ENCODE measurements around the gene MGAT5B. TPM values are rescaled to one million over a fixed set of nuclear protein-coding genes. Genes with fewer than 3 reads are reported as not detected.

MGAT5B gene
- total and polyA plus RNA-seq, 8 donors: 0.10 to 1.7 (median 0.32) TPM; not detected in 4

DNA sequence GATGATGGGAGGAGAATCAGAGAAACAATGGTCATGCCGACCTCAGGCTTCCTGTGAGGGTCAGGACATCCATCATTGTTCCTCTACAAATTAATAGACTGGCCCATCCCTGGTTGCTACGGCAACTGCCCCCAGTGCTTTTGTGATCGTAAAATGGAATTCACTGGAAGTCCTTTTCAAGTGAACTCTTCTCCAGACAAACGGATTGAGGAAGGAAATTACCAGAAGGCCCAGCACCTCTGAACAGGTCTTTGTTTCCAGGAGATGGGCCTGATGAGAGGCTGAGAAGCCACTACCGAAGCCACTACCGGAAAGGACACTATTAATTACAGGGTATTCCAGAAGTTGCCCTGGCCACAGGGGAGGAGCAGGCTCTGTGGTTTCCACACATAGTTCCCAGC lies 126.0 kb downstream of the MGAT5B start:
- Histone ChIP-seq H3K9me3 (no peaks in the 10 kb centered on the region), H3K4me1 (no peaks in the 10 kb centered on the region), H3K27me3 (peaks cover 0 to 37% (median 16%) of the 10 kb centered on the region in 3 donors), H3K36me3 (no peaks in the 10 kb centered on the region), H3K27ac (no peak overlapping the region), H3K4me3 (no peak overlapping the region)
- TF ChIP-seq POLR2A (IDR thresholded peaks at IDR 0.05) (no peak), EP300 (IDR thresholded peaks at IDR 0.05) (no peak), POLR2AphosphoS5 (IDR thresholded peaks at IDR 0.05) (no peak)
- TF ChIP-seq, protein P1, sequence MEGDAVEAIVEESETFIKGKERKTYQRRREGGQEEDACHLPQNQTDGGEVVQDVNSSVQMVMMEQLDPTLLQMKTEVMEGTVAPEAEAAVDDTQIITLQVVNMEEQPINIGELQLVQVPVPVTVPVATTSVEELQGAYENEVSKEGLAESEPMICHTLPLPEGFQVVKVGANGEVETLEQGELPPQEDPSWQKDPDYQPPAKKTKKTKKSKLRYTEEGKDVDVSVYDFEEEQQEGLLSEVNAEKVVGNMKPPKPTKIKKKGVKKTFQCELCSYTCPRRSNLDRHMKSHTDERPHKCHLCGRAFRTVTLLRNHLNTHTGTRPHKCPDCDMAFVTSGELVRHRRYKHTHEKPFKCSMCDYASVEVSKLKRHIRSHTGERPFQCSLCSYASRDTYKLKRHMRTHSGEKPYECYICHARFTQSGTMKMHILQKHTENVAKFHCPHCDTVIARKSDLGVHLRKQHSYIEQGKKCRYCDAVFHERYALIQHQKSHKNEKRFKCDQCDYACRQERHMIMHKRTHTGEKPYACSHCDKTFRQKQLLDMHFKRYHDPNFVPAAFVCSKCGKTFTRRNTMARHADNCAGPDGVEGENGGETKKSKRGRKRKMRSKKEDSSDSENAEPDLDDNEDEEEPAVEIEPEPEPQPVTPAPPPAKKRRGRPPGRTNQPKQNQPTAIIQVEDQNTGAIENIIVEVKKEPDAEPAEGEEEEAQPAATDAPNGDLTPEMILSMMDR (IDR thresholded peaks at IDR 0.05): no peak
- 41 to 57% (median 49%) methylated on average over 6 of the region's 6 CpGs for WGBS, 5 donors
- intact Hi-C loops (cut with DNase I; ENCODE audit: low total_unique reads): no loop called here
- DNase-seq: no peak

DNA sequence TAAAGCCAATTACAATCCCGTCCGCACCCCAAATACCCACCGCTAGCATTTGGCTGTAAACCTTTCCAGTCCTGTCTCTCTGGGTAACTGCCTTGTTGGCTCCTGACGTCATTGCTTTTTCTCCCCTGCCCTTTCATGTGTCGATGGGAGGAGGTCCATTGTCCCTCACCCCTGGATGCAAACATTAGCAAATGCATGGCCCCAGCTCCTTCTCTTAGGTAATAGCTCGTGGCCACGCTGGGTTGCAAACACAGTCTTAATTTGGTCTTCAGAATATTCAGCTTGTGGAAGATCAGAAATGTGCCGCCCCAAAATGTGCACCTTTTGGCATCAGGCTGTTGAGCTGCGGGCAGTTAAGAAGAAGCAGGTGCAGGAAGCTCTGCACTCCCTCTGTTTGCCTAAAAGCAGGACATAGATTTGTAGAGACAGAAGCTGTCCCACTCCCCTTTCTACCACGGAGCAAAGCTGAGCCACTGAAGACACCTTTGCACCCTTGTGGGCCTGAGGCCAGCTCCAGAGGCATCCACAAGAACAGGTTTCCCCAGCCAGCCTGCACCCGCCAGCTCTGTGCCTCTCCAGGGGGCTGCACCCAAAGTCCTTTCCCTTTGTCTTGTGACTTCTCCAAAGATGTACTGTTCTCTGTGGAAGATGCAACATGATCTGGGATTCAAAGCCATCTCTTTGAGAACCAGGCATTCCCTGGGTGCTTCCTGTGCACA lies 127.3 kb downstream of the MGAT5B start:
- DNase-seq: no peak
- no peak for TF ChIP-seq POLR2A (IDR thresholded peaks at IDR 0.05)
- no peak for TF ChIP-seq POLR2AphosphoS5 (IDR thresholded peaks at IDR 0.05)
- TF ChIP-seq, protein P1 (IDR thresholded peaks at IDR 0.05): no peak
- TF ChIP-seq EP300 (IDR thresholded peaks at IDR 0.05): no peak
- peaks cover 0 to 47% (median 8%) of the 10 kb centered on the region in 3 donors for H3K27me3 ChIP-seq
- H3K9me3 ChIP-seq: no peaks in the 10 kb centered on the region
- H3K36me3 ChIP-seq: no peaks in the 10 kb centered on the region
- H3K4me3 ChIP-seq: no peak overlapping the region
- H3K27ac ChIP-seq: no peak overlapping the region
- intact Hi-C loops (cut with DNase I; ENCODE audit: low total_unique reads): no loop called here
- no peaks in the 10 kb centered on the region for H3K4me1 ChIP-seq
- 46 to 61% (median 54%) methylated on average over 11 of the region's 11 CpGs for WGBS, 5 donors

DNA sequence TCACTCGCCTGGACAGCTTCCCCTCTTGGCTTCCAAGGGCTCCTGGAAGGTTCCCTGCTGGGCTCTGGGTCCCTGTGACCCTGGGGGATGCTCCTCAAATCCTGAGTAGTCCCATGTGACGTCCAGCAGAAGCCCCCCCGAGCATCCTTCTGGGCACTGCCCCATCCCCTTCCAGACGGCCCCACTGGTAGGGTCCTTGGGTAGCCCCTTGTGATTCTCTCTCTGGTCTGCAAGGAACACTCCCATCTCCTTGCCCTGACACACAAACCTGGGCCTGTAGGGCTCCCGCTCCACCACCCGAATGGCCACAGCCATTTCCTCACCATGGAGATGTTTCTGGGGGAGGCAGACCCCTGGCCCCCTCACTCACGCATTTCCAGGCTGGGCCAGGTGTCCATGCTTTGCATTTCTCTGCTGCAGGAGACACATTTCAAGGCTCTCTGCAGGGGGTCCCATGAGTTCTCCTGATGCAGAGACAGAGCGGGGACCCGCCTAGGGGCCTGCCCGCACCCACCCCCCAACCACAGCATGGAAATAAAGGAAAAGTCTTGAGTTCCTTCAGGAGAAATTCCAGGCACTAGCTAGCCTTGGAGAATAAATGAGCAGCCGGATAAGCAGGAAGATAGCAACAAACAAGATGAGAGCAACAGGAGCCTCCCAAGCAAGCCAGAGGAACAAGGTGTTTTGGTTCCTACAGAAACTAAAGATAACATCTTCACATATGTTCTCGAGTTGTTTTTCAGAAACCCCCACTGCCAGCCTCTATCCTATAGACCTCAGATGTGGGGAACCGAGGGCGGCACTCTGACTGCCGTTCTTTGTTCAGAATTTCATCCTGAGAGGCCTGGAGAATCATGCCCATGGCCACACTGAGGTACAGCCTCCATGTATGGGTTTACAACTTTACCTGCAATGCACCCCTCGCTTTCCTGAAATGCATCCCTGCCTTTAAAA lies 128.8 kb downstream of the MGAT5B start:
- H3K36me3 ChIP-seq: no peaks in the 10 kb centered on the region
- H3K4me1 ChIP-seq: no peaks in the 10 kb centered on the region
- DNase-seq: no peak
- TF ChIP-seq POLR2A (IDR thresholded peaks at IDR 0.05) (no peak), EP300 (IDR thresholded peaks at IDR 0.05) (no peak), POLR2AphosphoS5 (IDR thresholded peaks at IDR 0.05) (no peak)
- TF ChIP-seq, protein P1 (IDR thresholded peaks at IDR 0.05): no peak
- H3K27ac ChIP-seq: no peak overlapping the region
- H3K27me3 ChIP-seq: peaks cover 0 to 57% (median 12%) of the 10 kb centered on the region in 3 donors
- no peak overlapping the region for H3K4me3 ChIP-seq
- 73 to 81% (median 77%) methylated on average over 16 of the region's 16 CpGs for WGBS, 5 donors
- intact Hi-C loops (cut with DNase I; ENCODE audit: low total_unique reads): no loop called here
- H3K9me3 ChIP-seq: no peaks in the 10 kb centered on the region

DNA sequence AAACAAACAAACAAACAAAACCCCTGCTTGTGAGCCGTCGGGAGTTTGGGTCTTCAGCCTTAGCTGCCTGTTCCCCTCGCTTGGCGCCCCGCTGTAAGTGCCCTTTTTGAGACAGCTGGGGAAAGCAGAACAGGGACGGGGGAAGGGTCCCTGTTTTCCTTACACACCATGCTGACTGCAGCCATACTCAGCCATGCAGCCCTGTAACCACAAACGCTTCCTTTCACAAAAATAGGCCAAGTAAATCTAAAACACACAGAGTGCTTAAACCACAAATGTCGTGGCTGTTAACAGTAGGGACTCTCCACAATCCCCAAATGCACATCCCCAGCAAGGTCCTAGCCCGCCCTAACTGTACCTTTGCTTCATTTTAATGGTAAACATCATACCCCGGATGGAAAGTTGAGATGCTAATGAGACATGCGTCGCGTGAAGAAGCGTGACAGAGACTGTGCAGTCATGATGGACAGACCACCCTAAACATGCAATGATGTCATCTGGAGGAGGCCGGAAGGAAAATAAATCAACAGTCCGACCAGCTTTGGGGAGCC lies 129.9 kb downstream of the MGAT5B start:
- H3K9me3 ChIP-seq: no peaks in the 10 kb centered on the region
- DNase-seq: peak in 1 of 2 donors; percentile 61
- intact Hi-C loops (cut with DNase I; ENCODE audit: low total_unique reads): no loop called here
- WGBS, 5 donors: 53 to 66% (median 55%) methylated on average over 16 of the region's 16 CpGs
- TF ChIP-seq POLR2AphosphoS5 (IDR thresholded peaks at IDR 0.05) (no peak), POLR2A (IDR thresholded peaks at IDR 0.05) (no peak), EP300 (IDR thresholded peaks at IDR 0.05) (no peak)
- TF ChIP-seq, protein P1 (IDR thresholded peaks at IDR 0.05): no peak
- H3K27me3 ChIP-seq: peaks cover 0 to 62% (median 19%) of the 10 kb centered on the region in 3 donors
- no peaks in the 10 kb centered on the region for H3K36me3 ChIP-seq
- H3K4me1 ChIP-seq: no peaks in the 10 kb centered on the region
- peak overlapping the region in 1 of 5 donors; percentile 55 for H3K27ac ChIP-seq
- no peak overlapping the region for H3K4me3 ChIP-seq

Measured in stomach (tissue), 9 donors.